HPDE6-E6E7 (cell line): Measurements from ENCODE around the gene RASGRF1.
A peak's percentile ranks its signal among the peaks of the same experiment; 100 is the strongest.

Experiments used
- DNase-seq: peaks from one replicate; pipeline ENCODE4 v3.0.0; 2011; ENCODE audit warnings: missing footprints; ENCODE audit errors: extremely low spot score

The RASGRF1 gene

GRCh38 chr15:78955355-78955754 is 135.2 kb downstream of the RASGRF1 start:
- no peak for DNase-seq

DNA sequence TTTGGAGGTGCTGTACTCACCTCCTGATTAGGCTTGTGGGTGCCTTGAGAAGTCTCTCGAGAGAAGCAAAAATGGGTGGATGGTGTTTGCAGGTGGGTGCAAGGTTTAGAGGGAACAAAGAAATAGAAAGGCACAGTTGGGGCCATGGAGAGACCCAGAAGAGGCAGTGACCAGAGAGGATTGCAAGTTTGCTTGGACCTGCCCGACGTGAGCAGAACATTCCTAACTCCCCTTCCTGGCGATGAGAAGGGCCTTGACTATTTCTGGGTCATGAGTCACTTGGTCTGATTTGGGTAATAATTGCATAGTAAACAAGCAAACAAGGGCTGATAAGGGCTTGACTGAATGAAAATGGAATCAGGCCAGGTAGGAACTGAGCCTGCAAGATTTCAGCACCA is 138.7 kb downstream of the RASGRF1 start:
- DNase-seq, result peak; percentile 79

DNA sequence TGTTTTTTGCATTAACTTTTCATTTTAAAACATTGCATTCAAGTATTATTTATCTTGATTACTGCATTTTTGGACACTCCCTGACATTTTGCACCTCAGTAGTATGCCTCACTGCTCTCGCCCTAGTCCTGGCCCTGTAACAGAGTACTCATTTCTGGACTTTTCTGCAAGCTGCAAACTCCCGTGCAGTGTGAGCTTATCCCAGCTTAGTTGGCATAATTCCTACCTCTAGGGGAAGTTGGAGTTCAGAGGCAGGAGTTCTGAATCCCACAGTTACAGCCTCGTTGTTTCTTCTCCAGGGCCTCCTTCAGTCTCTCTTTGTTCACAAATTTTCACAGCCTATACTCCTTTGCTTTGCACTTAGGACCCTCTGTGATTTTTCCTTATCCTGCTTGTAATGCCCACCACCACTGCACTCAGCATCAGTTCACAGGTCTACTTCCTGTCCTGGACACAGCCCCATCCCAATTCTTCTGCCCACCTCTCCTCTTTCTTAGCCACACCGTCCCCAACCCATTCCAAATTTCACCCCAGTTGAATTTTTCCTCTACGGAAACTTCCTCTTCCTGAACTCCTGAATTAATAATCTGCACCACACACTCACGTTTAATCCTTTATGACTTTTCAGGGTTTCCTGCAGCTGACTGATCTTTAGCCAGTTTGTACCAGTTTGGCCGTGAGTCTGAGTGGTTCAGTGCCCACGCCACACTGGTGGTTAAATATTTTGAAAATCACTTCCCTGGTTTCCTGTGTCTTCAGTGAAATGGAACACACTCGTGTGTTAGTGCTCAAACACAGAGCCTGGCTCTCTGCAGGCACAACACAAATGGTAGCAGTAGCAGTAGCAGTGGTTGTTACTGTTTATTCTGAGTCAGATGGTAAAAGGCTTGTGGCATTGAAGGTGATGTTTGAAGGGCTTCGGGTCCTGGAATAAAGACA is 139.4 kb downstream of the RASGRF1 start:
- peak; percentile 38 for DNase-seq

DNA sequence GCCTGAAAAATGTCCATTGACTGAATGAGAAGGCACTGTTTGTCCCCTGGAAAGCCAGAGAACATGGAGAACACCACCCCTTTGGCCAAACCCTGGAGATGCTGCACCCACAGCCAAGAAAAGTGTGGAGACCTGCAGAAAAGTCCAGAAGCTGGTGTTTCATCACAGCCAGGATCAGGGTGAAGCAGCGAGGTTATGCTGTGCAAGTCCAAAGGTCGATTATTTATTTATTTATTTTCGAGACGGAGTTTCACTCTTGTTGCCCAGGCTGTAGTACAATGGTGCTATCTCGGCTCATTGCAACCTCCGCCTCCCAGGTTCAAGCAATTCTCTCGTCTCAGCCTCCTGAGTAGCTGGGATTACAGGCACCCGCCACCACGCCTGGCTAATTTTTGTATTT is 140.2 kb downstream of the RASGRF1 start:
- DNase-seq, result no peak

DNA sequence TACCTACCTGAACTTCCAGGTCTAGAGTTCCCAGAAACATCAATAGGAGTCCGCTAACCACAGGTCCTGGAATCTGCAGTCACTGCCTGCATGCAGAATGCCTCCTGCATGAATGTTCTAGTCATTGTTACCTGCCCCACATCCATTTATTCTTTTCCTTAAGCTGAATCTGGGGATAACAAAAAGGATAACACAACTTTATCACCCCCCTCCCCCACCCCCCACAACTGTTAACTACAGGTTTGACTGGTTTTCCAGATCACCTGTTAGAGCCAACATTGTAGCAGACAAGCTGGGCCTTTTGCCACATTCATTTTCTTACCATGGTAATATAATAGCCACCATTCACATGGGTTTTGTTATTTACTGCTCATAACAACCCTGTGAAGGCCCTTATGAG is 141.1 kb downstream of the RASGRF1 start:
- no peak for DNase-seq

DNA sequence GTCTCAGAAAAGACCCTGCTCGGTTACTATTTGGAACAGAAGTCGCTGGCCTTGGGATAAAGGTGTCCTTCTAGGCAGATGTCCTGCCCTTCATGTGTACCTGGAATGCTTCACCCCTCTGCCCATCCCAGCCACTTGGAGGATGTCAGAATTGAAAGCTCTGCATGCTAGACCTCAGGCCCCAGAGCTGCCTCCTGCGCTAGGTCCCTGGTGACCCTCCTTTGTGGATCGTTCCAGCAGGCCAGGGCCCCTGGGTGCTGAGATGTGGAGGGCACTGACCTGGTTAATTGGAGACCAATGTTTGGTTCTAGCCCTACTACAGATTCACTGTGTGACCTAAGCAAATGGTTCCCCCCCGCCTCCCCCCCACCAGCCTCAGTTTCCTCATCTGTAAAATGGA is 143.1 kb downstream of the RASGRF1 start:
- no peak for DNase-seq

DNA sequence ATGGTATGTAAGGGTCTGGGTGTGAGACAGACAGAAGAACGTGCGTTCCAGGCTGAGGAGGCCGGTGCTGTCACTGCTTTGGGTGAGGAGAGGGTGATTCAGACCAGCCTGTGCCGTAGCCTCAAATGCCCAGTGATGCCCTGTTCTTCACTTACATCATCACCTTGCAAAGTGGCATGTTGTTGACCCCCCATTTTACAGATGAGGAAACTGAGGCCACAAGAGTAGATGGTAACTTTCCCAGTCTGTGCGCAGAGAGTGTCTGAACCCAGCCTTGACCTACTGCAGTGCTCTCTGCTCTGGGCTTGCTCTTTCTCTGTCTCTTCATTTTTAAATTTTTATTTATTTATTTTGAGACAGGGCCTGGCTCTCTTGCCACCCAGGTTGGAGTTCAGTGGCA is 144.1 kb downstream of the RASGRF1 start:
- DNase-seq, result no peak

GRCh38 chr15:78944669-78945407 is 145.7 kb downstream of the RASGRF1 start, which contains the start of gene CTSH:
TSS of gene CTSH (minus strand) at chr15:78945046. CDS start at chr15:78944981, 65 bp downstream.
- DNase-seq, result peak; percentile 82

GRCh38 chr15:78944202-78944625 is 146.4 kb downstream of the RASGRF1 start:
- DNase-seq, result peak; percentile 23

DNA sequence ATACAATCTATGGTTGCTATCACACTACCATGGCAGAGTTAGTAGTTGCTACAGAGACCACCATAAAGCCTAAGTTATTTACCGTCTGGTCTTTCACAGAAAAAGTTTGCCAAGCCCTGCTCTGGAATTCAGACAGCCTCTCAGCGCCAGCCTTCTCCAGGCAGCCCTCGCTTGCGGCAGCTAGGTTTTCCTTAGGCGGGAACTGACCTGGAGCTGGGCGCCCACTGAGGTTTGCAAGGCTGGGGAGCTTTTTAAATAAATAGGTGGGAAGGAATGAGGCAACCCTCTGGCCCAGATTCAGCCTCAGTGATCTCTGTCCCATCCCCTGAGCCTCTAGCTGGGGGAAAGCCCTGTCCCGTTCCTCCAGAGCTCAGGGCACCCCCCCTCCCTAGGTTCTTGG is 146.9 kb downstream of the RASGRF1 start:
- DNase-seq, result no peak

DNA sequence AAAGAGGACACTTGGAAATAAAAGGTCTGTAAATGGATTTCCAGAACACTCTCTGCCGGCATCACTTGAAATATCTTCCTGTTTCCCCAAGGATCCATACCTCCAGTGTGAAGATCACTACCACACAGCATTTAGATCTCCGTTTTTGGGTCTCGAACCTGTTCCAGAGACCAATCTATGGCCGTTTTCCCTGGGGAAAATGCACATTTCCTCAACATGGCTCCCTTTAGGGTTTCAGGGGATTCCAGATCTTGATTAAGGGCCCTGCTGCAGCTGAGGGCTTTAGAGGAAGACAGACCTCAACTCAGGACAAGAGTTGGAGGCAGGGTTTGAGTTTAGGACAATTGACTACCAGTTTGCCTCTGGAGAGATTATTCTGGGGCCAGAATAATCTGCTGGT is 147.8 kb downstream of the RASGRF1 start:
- no peak for DNase-seq

DNA sequence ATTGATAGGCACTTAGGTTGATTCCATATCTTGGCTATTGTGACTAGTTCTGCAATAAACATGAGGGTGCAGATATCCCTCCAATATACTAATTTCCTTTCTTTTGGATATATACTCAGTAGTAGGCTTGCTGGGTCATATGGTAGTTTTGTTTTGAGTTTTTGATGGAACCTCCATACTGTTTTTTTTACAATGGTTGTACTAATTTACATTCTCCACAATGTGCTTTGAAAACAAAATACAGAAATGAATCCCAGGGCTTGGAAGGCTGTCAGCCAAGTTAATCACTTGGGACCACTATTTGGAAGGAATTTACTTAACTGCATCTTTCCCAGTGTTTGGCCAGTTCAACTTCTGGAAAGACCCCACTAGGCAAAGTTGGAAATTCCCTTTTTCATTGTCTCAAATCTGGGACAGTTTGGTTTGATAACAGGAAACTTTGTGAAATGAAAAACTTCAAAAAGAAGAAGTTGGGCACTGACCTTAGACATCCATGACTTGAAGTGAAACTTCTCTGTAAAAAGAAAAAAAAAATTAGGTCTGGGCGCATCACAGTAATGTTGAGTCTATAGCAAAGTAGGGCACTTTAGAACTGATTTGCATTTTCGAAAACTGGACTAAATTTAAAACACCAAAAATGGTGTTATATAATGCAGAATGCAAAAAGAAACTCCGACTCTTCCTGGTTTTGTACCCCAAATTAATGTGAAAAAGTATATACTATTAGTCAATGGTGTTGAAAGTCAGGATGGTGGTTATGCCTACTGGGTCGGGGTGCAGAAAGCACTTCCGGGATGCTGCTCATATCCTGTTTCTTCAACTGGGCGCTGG is 151.7 kb downstream of the RASGRF1 start:
- DNase-seq, result no peak

DNA sequence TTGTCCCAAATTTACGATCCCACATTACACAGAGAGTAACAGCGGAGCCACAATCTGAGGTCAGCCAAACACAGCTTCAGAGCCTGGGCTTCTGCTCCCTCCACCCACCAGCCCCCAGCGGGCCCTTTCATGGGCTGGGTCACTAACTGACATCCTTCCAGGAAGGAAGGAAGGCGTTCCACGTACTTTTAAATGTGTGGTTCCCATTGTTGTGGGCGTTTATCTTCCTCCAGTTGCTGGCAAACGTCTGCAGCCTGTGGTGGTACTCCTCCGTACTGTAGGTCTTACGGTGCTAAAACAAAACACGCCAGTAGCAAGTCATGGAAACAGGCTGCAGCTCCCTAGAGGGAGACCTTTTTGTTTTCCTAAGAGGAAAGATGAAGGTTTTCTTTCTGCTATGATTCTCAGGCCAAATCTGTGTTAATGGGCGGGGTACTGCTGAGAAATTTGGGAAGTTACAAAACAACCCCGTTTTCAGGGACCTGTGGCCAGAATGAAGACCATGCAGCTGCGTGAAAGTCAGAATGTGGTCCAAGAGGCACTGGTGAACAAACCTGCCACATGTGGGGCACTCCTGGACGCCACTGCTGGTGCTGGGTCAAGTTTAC is 153.3 kb downstream of the RASGRF1 start:
- no peak for DNase-seq

GRCh38 chr15:78934655-78935023 is 155.9 kb downstream of the RASGRF1 start:
- DNase-seq, result no peak

DNA sequence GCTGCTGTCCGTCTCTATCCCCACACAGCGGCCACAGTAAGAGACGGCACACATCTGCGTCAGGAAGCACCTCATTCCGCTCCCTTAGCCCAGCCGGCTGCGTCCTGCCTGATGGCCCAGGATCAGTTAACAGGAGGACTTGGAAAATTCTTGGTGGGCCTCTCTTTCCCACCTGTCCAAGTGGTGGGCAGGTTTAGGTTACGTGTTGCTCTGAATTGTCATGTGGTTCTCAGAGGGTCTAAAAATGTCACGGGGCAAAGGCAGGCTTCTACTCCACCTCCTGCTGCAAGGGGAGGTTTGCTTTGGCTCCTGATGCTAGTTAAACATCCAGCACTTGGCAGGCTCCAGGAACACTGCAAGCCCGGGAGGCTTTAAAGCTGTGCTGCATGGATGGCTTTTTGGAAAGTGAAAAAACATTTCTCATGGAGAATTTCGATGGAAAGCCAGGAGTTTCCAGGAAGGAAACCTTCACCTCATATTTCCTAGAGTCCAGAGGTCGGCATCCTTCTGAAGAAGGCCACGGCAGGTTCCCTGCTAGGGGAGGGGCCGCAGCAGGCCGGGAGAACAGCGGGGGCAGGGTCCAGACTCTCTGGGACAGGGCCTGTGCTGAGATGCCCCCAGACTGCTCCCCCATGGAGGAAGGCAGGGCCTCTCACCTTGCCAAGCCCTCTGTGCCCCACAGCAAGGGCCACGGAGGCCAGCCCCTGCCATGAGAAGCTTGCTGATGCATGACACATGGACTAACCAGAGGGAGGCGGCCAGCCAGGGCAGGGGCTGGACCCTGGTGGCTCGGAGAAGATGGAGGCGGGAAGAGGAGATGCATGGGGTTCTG is 156.5 kb downstream of the RASGRF1 start:
- no peak for DNase-seq

- no peak for DNase-seq
Observed at GRCh38 chr15:78933187-78933822, 157.3 kb downstream of the RASGRF1 start.

- DNase-seq, result no peak
Observed at GRCh38 chr15:78932258-78932808, 158.2 kb downstream of the RASGRF1 start.

DNA sequence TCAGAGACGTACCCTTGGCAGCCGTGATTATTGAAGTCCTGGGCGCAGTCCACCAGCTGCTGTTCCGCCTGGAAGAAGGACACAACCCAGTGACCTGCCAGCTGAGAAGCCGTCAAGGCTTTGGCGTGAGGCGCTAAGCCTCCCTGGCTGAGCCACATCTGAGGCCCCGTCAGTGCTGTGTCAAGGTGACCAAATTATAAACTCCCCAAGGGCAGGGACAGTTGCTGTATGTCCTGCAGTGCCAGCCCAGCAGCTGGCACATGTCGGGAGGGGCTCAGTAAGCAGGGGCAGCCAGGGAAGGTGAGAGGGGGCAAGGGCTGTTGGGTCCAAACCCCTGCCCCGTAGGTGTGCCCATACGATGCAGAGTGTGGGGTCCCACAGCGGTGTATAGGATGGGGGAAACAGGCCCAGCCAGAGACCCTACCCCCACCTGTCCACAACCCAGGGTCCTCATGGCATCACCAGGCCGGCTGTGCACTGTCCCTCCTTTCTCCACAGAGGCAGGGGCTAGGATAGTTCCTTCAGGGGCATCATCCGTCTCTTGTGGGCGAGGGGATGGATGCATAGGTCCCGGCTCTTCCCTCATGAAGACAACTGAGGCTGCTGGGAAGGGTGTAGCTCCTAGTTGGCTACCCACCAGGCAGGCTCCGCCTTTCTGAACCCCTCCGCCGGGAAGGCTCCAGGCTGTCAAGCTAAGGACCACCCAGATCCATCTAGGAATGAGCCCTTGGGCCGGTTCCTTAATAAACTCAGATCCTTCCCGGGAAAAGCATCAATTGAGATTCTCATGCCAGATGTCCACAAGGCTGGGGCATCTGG is 158.9 kb downstream of the RASGRF1 start:
- DNase-seq, result no peak
